Measurements from ENCODE around the gene GYS1. TPM values are rescaled to one million over a fixed set of nuclear protein-coding genes. Genes with fewer than 3 reads are reported as not detected.

GYS1 gene
- total and polyA plus RNA-seq, 10 of the 15 experiments (the other 5 are each of a cell fraction or from before 2014, with no cell fraction given): 3.7 to 62.0 (median 37.3) TPM

GRCh38 chr19:48943081-48943480 lies 50.0 kb downstream of the GYS1 start:
- ChIA-PET POLR2A (interaction anchor here (0.6 kb wide), 1 partner anchor 1373 kb away, joined by 4 read pairs; no protein-coding TSS in a partner anchor), RAD21 (ENCODE audit: unreplicated experiment) (no interaction called here), CTCF (no interaction called here), SMC1A (ENCODE audit: uncharacterized antibody, unreplicated experiment) (interaction anchor here (0.6 to 1.1 kb wide), 2 partner anchors 10 to 311 kb away, joined by 3 read pairs; no protein-coding TSS in a partner anchor)
- FAIRE-seq (no peak), ATAC-seq (no peak), DNase-seq (ENCODE audit: low read depth, low spot score) (no peak)
- Histone ChIP-seq H3K27me3 (replicated peaks in 1 of 2; ENCODE audit: control insufficient read depth in 2 of 2, insufficient read depth in 2 of 2, low read length in 1 of 2) (no peaks in the 10 kb centered on the region), H2AFZ (ENCODE audit: control insufficient read depth, low read depth, low read length) (no peak overlapping the region), H4K20me1 (ENCODE audit: control insufficient read depth, insufficient read depth) (no peaks in the 10 kb centered on the region), H3K27ac (ENCODE audit: control insufficient read depth, insufficient read depth) (no peak overlapping the region), H3K9ac (ENCODE audit: control insufficient read depth, insufficient read depth, low read length) (no peak overlapping the region), H3K9me3 (replicated peaks; ENCODE audit: control insufficient read depth, insufficient read depth, low read length) (peaks cover 10% of the 10 kb centered on the region; the same call in 1 of the 3 replicates), H3K79me2 (ENCODE audit: control insufficient read depth, insufficient read depth, low read length) (no peaks in the 10 kb centered on the region), H3K36me3 (ENCODE audit: control insufficient read depth in 2 of 2, insufficient read depth in 2 of 2, low read length in 1 of 2) (no peaks in the 10 kb centered on the region), H3K4me1 (ENCODE audit: control insufficient read depth, insufficient read depth, low read length) (no peaks in the 10 kb centered on the region), H3K4me2 (ENCODE audit: control insufficient read depth, insufficient read depth) (no peak overlapping the region), H3K4me3 (no peak overlapping the region)
- in situ Hi-C loops (cut with MboI) (no loop called here), intact Hi-C loops (cut with micrococcal nuclease; ENCODE audit: unreplicated experiment) (no loop called here)
- no TSS peak for BruUV-seq (replicated peaks)
- TF ChIP-seq TCF3 (IDR thresholded peaks at IDR 0.05; ENCODE audit: borderline replicate concordance, insufficient read depth, low read depth, low read length): no peak
- WGBS (ENCODE audit: insufficient coverage, insufficient replicate concordance, low lambda C conversion rate, missing lambda C conversion rate): 65% methylated on average over 6 of the region's 6 CpGs

- H3K9me3 ChIP-seq (replicated peaks; ENCODE audit: control insufficient read depth, insufficient read depth, low read length): no peaks in the 10 kb centered on the region; the same call in 2 of the 3 replicates
- 75% methylated on average over 5 of the region's 5 CpGs for WGBS (ENCODE audit: insufficient coverage, insufficient replicate concordance, low lambda C conversion rate, missing lambda C conversion rate)
- intact Hi-C loops (cut with micrococcal nuclease; ENCODE audit: unreplicated experiment) (no loop called here), in situ Hi-C loops (cut with MboI) (no loop called here)
- SMC1A ChIA-PET (ENCODE audit: uncharacterized antibody, unreplicated experiment): no interaction called here
- ATAC-seq (no peak), DNase-seq (ENCODE audit: low read depth, low spot score) (no peak), FAIRE-seq (no peak)
- no peaks in the 10 kb centered on the region for H3K79me2 ChIP-seq (ENCODE audit: control insufficient read depth, insufficient read depth, low read length)
- H2AFZ ChIP-seq (ENCODE audit: control insufficient read depth, low read depth, low read length): no peak overlapping the region
- POLR2A ChIA-PET: interaction anchor here (0.6 kb wide), 1 partner anchor 50 kb away, joined by 3 read pairs; no protein-coding TSS in a partner anchor
- RAD21 ChIA-PET (ENCODE audit: unreplicated experiment): interaction anchor here (0.6 kb wide), 1 partner anchor 67 kb away, joined by 4 read pairs; no protein-coding TSS in a partner anchor
- CTCF ChIA-PET: interaction anchor here (0.7 to 1.0 kb wide), 2 partner anchors 8 to 155 kb away, joined by 3 to 5 read pairs; no protein-coding TSS in a partner anchor
- H3K27me3 ChIP-seq (replicated peaks in 1 of 2; ENCODE audit: control insufficient read depth in 2 of 2, insufficient read depth in 2 of 2, low read length in 1 of 2): no peaks in the 10 kb centered on the region
- H3K9ac ChIP-seq (ENCODE audit: control insufficient read depth, insufficient read depth, low read length): no peak overlapping the region
- H4K20me1 ChIP-seq (ENCODE audit: control insufficient read depth, insufficient read depth): no peaks in the 10 kb centered on the region
- no peak overlapping the region for H3K4me3 ChIP-seq
- no peak overlapping the region for H3K4me2 ChIP-seq (ENCODE audit: control insufficient read depth, insufficient read depth)
- no peaks in the 10 kb centered on the region for H3K36me3 ChIP-seq (ENCODE audit: control insufficient read depth in 2 of 2, insufficient read depth in 2 of 2, low read length in 1 of 2)
- no peaks in the 10 kb centered on the region for H3K4me1 ChIP-seq (ENCODE audit: control insufficient read depth, insufficient read depth, low read length)
- BruUV-seq (replicated peaks): no TSS peak
- H3K27ac ChIP-seq (ENCODE audit: control insufficient read depth, insufficient read depth): no peak overlapping the region
- TF ChIP-seq ZZZ3 (IDR thresholded peaks at IDR 0.05; ENCODE audit: control insufficient read depth, insufficient read length, low read depth) (no peak), ELK1 (IDR thresholded peaks at IDR 0.05; ENCODE audit: low read depth, low read length) (no peak), CREB1 (IDR thresholded peaks at IDR 0.05; ENCODE audit: low read depth) (no peak), BHLHE40 (IDR thresholded peaks at IDR 0.05; ENCODE audit: borderline replicate concordance in 1 of 2, low read depth in 2 of 2, low read length in 1 of 2) (no peak), MEF2B (IDR thresholded peaks at IDR 0.05; ENCODE audit: partially characterized antibody, poor library complexity, severe bottlenecking) (no peak)
- TF ChIP-seq, protein P1, sequence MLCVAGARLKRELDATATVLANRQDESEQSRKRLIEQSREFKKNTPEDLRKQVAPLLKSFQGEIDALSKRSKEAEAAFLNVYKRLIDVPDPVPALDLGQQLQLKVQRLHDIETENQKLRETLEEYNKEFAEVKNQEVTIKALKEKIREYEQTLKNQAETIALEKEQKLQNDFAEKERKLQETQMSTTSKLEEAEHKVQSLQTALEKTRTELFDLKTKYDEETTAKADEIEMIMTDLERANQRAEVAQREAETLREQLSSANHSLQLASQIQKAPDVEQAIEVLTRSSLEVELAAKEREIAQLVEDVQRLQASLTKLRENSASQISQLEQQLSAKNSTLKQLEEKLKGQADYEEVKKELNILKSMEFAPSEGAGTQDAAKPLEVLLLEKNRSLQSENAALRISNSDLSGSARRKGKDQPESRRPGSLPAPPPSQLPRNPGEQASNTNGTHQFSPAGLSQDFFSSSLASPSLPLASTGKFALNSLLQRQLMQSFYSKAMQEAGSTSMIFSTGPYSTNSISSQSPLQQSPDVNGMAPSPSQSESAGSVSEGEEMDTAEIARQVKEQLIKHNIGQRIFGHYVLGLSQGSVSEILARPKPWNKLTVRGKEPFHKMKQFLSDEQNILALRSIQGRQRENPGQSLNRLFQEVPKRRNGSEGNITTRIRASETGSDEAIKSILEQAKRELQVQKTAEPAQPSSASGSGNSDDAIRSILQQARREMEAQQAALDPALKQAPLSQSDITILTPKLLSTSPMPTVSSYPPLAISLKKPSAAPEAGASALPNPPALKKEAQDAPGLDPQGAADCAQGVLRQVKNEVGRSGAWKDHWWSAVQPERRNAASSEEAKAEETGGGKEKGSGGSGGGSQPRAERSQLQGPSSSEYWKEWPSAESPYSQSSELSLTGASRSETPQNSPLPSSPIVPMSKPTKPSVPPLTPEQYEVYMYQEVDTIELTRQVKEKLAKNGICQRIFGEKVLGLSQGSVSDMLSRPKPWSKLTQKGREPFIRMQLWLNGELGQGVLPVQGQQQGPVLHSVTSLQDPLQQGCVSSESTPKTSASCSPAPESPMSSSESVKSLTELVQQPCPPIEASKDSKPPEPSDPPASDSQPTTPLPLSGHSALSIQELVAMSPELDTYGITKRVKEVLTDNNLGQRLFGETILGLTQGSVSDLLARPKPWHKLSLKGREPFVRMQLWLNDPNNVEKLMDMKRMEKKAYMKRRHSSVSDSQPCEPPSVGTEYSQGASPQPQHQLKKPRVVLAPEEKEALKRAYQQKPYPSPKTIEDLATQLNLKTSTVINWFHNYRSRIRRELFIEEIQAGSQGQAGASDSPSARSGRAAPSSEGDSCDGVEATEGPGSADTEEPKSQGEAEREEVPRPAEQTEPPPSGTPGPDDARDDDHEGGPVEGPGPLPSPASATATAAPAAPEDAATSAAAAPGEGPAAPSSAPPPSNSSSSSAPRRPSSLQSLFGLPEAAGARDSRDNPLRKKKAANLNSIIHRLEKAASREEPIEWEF (IDR thresholded peaks at IDR 0.05; ENCODE audit: insufficient replicate concordance, low read depth, low read length): no peak
- TF ChIP-seq, protein P2, sequence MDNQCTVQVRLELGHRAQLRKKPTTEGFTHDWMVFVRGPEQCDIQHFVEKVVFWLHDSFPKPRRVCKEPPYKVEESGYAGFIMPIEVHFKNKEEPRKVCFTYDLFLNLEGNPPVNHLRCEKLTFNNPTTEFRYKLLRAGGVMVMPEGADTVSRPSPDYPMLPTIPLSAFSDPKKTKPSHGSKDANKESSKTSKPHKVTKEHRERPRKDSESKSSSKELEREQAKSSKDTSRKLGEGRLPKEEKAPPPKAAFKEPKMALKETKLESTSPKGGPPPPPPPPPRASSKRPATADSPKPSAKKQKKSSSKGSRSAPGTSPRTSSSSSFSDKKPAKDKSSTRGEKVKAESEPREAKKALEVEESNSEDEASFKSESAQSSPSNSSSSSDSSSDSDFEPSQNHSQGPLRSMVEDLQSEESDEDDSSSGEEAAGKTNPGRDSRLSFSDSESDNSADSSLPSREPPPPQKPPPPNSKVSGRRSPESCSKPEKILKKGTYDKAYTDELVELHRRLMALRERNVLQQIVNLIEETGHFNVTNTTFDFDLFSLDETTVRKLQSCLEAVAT (IDR thresholded peaks at IDR 0.05): no peak
Observed at GRCh38 chr19:48940902-48941301, 52.2 kb downstream of the GYS1 start.

Data from GM12878 (cell line).